Caco-2 (cell line): Measurements from ENCODE around the gene GAP43. TPM values are rescaled to one million over a fixed set of nuclear protein-coding genes. Genes with fewer than 3 reads are reported as not detected.

ENCODE experiments used
- BruUV-seq: library from RNA; stranded (reverse); fragments of 400-500 nt; replicated peaks from 2 replicates; lab custom pipeline; 2021; lab: Mats Ljungman, UMichigan
- CTCF ChIA-PET: fragments of 300-600 bp; sonication (Branson Sonifier 250); formaldehyde crosslinking; loops from one replicate; lab custom pipeline; 2022; ENCODE audit warnings: antibody characterized with exemption; lab: Charles Lee
- POLR2A ChIA-PET: fragments of 300-600 bp; sonication (Branson Sonifier 250); formaldehyde crosslinking; loops from one replicate; lab custom pipeline; 2022; ENCODE audit warnings: antibody characterized with exemption; lab: Charles Lee
- DNase-seq, 2 experiments: peaks; one replicate each; pipeline versions ENCODE4 v3.0.0 to v3.0.0-alpha.2; 2020 to 2022
- H3K27me3 ChIP-seq: replicated peaks from 2 replicates; pipeline ENCODE4 v1.6.0; 2011; ENCODE audit warnings: low read length; ENCODE audit not compliant: control insufficient read depth, insufficient read depth
- H3K36me3 ChIP-seq: 2 replicates; pipeline ENCODE4 v1.5.1; 2011; ENCODE audit warnings: low read length; ENCODE audit not compliant: control insufficient read depth, insufficient read depth
- H3K4me1 ChIP-seq: fragments of 250-450 bp; sonication (Bioruptor Pico); 2 replicates; pipeline ENCODE4 v1.5.1; 2020; ENCODE audit warnings: mild to moderate bottlenecking
- H3K4me3 ChIP-seq: 2 replicates; pipeline ENCODE4 v1.5.1; 2011; ENCODE audit warnings: low read depth, mild to moderate bottlenecking, control low read depth, low read length
- H3K9me3 ChIP-seq: fragments of 250-450 bp; sonication (Bioruptor Pico); 2 replicates; pipeline ENCODE4 v1.5.1; 2020; ENCODE audit warnings: mild to moderate bottlenecking, moderate library complexity
- H3K27ac Mint-ChIP-seq: one replicate; pipeline ENCODE4 v1.8.0; 2022; ENCODE audit warnings: mixed read lengths; ENCODE audit not compliant: unreplicated experiment
- H3K27me3 Mint-ChIP-seq: one replicate; pipeline ENCODE4 v1.8.0; 2022; ENCODE audit warnings: mixed read lengths; ENCODE audit not compliant: insufficient read depth, unreplicated experiment
- H3K36me3 Mint-ChIP-seq: one replicate; pipeline ENCODE4 v1.8.0; 2022; ENCODE audit warnings: mild to moderate bottlenecking, mixed read lengths; ENCODE audit not compliant: insufficient read depth, unreplicated experiment
- H3K4me1 Mint-ChIP-seq: one replicate; pipeline ENCODE4 v1.8.0; 2022; ENCODE audit warnings: low read depth, mixed read lengths; ENCODE audit not compliant: unreplicated experiment
- H3K4me3 Mint-ChIP-seq: one replicate; pipeline ENCODE4 v1.8.0; 2022; ENCODE audit warnings: mild to moderate bottlenecking, moderate library complexity, mixed read lengths; ENCODE audit not compliant: unreplicated experiment
- H3K9me3 Mint-ChIP-seq: one replicate; pipeline ENCODE4 v1.8.0; 2022; ENCODE audit warnings: mixed read lengths; ENCODE audit not compliant: unreplicated experiment
- CTCF ChIP-seq, 2 experiments: fragments of 200-600 bp in 1 of 2; IDR thresholded peaks; 1 replicate in 1 of 2; 2 replicates in 1 of 2; pipeline versions ENCODE4 v1.5.1 to v1.8.0; 2011 to 2022; ENCODE audit warnings: antibody characterized with exemption in 1 of 2, control low read depth in 1 of 2, inconsistent platforms in 1 of 2, low read depth in 1 of 2, low read length in 1 of 2, mild to moderate bottlenecking in 1 of 2, moderate library complexity in 1 of 2; ENCODE audit not compliant: insufficient read depth in 1 of 2, severe bottlenecking in 1 of 2, unreplicated experiment in 1 of 2
- intact Hi-C: fragments of 100-400 bp; cut with micrococcal nuclease; formaldehyde crosslinking; loops from one replicate; pipeline ENCODE4 v1.10.0; 2022; ENCODE audit not compliant: unreplicated experiment
- total RNA-seq: library from RNA; stranded (reverse); gene quantifications from 2 replicates; pipeline ENCODE4 v1.2.3, GENCODE V29; 2022

Gene GAP43
- total RNA-seq, 1 experiment from 2014 or later = not detected

- CTCF ChIA-PET = no interaction called here
These were observed 15.7 kb downstream of the GAP43 start for GRCh38 chr3:115638991-115639390.

GRCh38 chr3:115644391-115644790 is 21.1 kb downstream of the GAP43 start:
- POLR2A ChIA-PET = no interaction called here
- Mint-ChIP-seq H3K27ac (no peak overlapping the region), H3K4me1 (no peaks in the 10 kb centered on the region), H3K4me3 (no peak overlapping the region), H3K27me3 (peaks cover 18% of the 10 kb centered on the region), H3K36me3 (no peaks in the 10 kb centered on the region), H3K9me3 (no peaks in the 10 kb centered on the region)
- no peaks in the 10 kb centered on the region for H3K36me3 ChIP-seq
- no peak for DNase-seq
- CTCF ChIA-PET = no interaction called here
- H3K4me3 ChIP-seq = no peak overlapping the region
- no TSS peak for BruUV-seq
- no peaks in the 10 kb centered on the region for H3K27me3 ChIP-seq
- TF ChIP-seq CTCF (IDR thresholded peaks at IDR 0.05; ENCODE audit: insufficient read depth in 1 of 2, low read depth in 1 of 2, low read length in 1 of 2, severe bottlenecking in 1 of 2, unreplicated experiment in 1 of 2) = no peak
- intact Hi-C loops = no loop called here
- no peaks in the 10 kb centered on the region for H3K4me1 ChIP-seq
- H3K9me3 ChIP-seq = no peaks in the 10 kb centered on the region

More at GRCh38 chr3:115638991-115639390, 15.7 kb downstream of the GAP43 start:
- H3K27me3 Mint-ChIP-seq = peaks cover 12% of the 10 kb centered on the region
- no peak for DNase-seq
- H3K36me3 Mint-ChIP-seq = no peaks in the 10 kb centered on the region
- BruUV-seq = no TSS peak
- no peaks in the 10 kb centered on the region for H3K9me3 Mint-ChIP-seq
- no peak for TF ChIP-seq CTCF (IDR thresholded peaks at IDR 0.05; ENCODE audit: insufficient read depth in 1 of 2, low read depth in 1 of 2, low read length in 1 of 2, severe bottlenecking in 1 of 2, unreplicated experiment in 1 of 2)
- no peak overlapping the region for H3K27ac Mint-ChIP-seq
- Histone ChIP-seq H3K36me3 (no peaks in the 10 kb centered on the region), H3K9me3 (no peaks in the 10 kb centered on the region), H3K27me3 (no peaks in the 10 kb centered on the region), H3K4me1 (no peaks in the 10 kb centered on the region), H3K4me3 (no peak overlapping the region)
- no peaks in the 10 kb centered on the region for H3K4me1 Mint-ChIP-seq
- no peak overlapping the region for H3K4me3 Mint-ChIP-seq
- POLR2A ChIA-PET = no interaction called here
- intact Hi-C loops = no loop called here

GRCh38 chr3:115646027-115646690 is 22.8 kb downstream of the GAP43 start:
- H3K36me3 ChIP-seq = no peaks in the 10 kb centered on the region
- Mint-ChIP-seq H3K36me3 (no peaks in the 10 kb centered on the region), H3K27me3 (peaks cover 25% of the 10 kb centered on the region), H3K4me1 (no peaks in the 10 kb centered on the region), H3K9me3 (no peaks in the 10 kb centered on the region), H3K4me3 (no peak overlapping the region), H3K27ac (no peak overlapping the region)
- CTCF ChIA-PET = no interaction called here
- H3K9me3 ChIP-seq = no peaks in the 10 kb centered on the region
- H3K4me1 ChIP-seq = no peaks in the 10 kb centered on the region
- intact Hi-C loops = no loop called here
- no peak for DNase-seq
- no peak overlapping the region for H3K4me3 ChIP-seq
- no peaks in the 10 kb centered on the region for H3K27me3 ChIP-seq
- no peak for TF ChIP-seq CTCF (IDR thresholded peaks at IDR 0.05; ENCODE audit: insufficient read depth in 1 of 2, low read depth in 1 of 2, low read length in 1 of 2, severe bottlenecking in 1 of 2, unreplicated experiment in 1 of 2)
- POLR2A ChIA-PET = no interaction called here
- no TSS peak for BruUV-seq
